K562 (cell line): ENCODE measurements around the gene SLC25A45. TPM values are rescaled to one million over a fixed set of nuclear protein-coding genes. Genes with fewer than 3 reads are reported as not detected.

Source experiments
- ATF7 ChIP-seq: fragments of 450-650 bp; IDR thresholded peaks from 2 replicates; pipeline ENCODE4 v1.7.1; 2014; ENCODE audit warnings: mild to moderate bottlenecking, moderate library complexity
- BCOR ChIP-seq: fragments of 450-650 bp; IDR thresholded peaks from 2 replicates; pipeline ENCODE4 v1.6.1; 2016
- CHD2 ChIP-seq: IDR thresholded peaks from 2 replicates; pipeline ENCODE4 v1.6.1; 2011; ENCODE audit warnings: low read depth, low read length
- EP300 ChIP-seq: IDR thresholded peaks from 2 replicates; pipeline ENCODE4 v1.6.1; 2012; ENCODE audit warnings: low read length, improper control_type of control experiment
- GMEB1 ChIP-seq: fragments of 250-450 bp; sonication (Bioruptor Pico); IDR thresholded peaks from 2 replicates; pipeline ENCODE4 v1.4.0; 2020; ENCODE audit warnings: mild to moderate bottlenecking
- KLF6 ChIP-seq: fragments of 250-450 bp; sonication (Bioruptor Pico); IDR thresholded peaks from 2 replicates; pipeline ENCODE4 v1.4.0; 2020; ENCODE audit warnings: mild to moderate bottlenecking, moderate library complexity, borderline replicate concordance
- MGA ChIP-seq: fragments of 450-650 bp; IDR thresholded peaks from 2 replicates; pipeline ENCODE4 v1.6.1; 2016; ENCODE audit warnings: mild to moderate bottlenecking, moderate library complexity
- NFIX ChIP-seq: fragments of 250-450 bp; sonication (Bioruptor Pico); IDR thresholded peaks from 2 replicates; pipeline ENCODE4 v1.4.0; 2020; ENCODE audit warnings: low read depth, mild to moderate bottlenecking, moderate library complexity
- POLR2H ChIP-seq: IDR thresholded peaks from 2 replicates; pipeline ENCODE4 v1.6.1; 2016; ENCODE audit warnings: missing genetic modification characterization, low read depth, mild to moderate bottlenecking, control low read depth, missing compliant biosample characterization, moderate library complexity
- SIN3B ChIP-seq: fragments of 450-650 bp; IDR thresholded peaks from 2 replicates; pipeline ENCODE4 v1.6.1; 2017; ENCODE audit warnings: low read depth, mild to moderate bottlenecking, moderate library complexity
- ZNF165 ChIP-seq: fragments of 250-450 bp; sonication (Bioruptor Pico); IDR thresholded peaks from 2 replicates; pipeline ENCODE4 v1.4.0; 2020; ENCODE audit warnings: borderline replicate concordance
- ZNF263 ChIP-seq: sonication (generic); formaldehyde crosslinking; IDR thresholded peaks from 2 replicates; pipeline ENCODE4 v1.8.0; 2022; ENCODE audit warnings: mild to moderate bottlenecking, missing genetic modification reagents, borderline replicate concordance
- ZNF316 ChIP-seq: fragments of 450-650 bp; IDR thresholded peaks from 2 replicates; pipeline ENCODE4 v1.6.1; 2016
- ZNF586 ChIP-seq: fragments of 450-650 bp; formaldehyde crosslinking; conservative IDR thresholded peaks from 2 replicates; pipeline ENCODE4 v1.4.0; 2020; ENCODE audit warnings: mild to moderate bottlenecking, moderate library complexity
- ZNF830 ChIP-seq: fragments of 250-450 bp; sonication (Bioruptor Pico); IDR thresholded peaks from 2 replicates; pipeline ENCODE4 v1.5.0; 2021; ENCODE audit warnings: mild to moderate bottlenecking
- ZSCAN32 ChIP-seq: fragments of 450-650 bp; formaldehyde crosslinking; IDR thresholded peaks from 2 replicates; pipeline ENCODE4 v1.4.0; 2020; ENCODE audit warnings: mild to moderate bottlenecking, moderate library complexity
- polyA plus RNA-seq, 8 experiments: library from polyadenylated mRNA; depleted of rRNA in 4 of 8; stranded (reverse) in 5 of 8; unstranded in 3 of 8; fragments of >200 nt; fragmentation: Nextera tagmentation in 2 of 8; fragmentation: Illumina TruSeq in 1 of 8; extraction: Ambion mirVana in 2 of 8; extraction: Trizol in 1 of 8; gene quantifications; 2 replicates each; pipeline versions ENCODE4 v1.2.1 to v1.2.3, GENCODE V29; 2011 to 2014; ENCODE audit warnings: inconsistent platforms in 1 of 8, missing spikeins in 1 of 8
- total RNA-seq, 7 experiments: library from RNA; depleted of rRNA in 6 of 7; stranded (reverse); fragments of >200 nt in 6 of 7; fragmentation: Illumina TruSeq in 2 of 7; extraction: Trizol in 2 of 7; gene quantifications; 2 replicates each; pipeline versions ENCODE4 v1.2.1 to v1.2.3, GENCODE V29; 2011 to 2021; ENCODE audit warnings: low replicate concordance in 1 of 7

Gene SLC25A45
- total and polyA plus RNA-seq, 9 of the 15 experiments (the other 6 are each of a cell fraction or from before 2014, with no cell fraction given) = 0.15 to 2.3 (median 0.68) TPM

GRCh38 chr11:65424205-65425104 lies 42.0 kb upstream of the SLC25A45 start (continued):
- TF ChIP-seq ATF7 (no peak), NFIX (no peak), ZNF316 (no peak), ZNF830 (CRISPR knock-in tag) (no peak), CHD2 (peak; percentile 19; the same call in 1 of the 2 replicates), SIN3B (no peak), ZNF586 (CRISPR knock-in tag) (no peak), ZNF165 (CRISPR knock-in tag) (no peak), ZNF263 (CRISPR knock-in tag) (peak; percentile 56; the same call in 1 of the 2 replicates), KLF6 (CRISPR knock-in tag) (no peak), GMEB1 (CRISPR knock-in tag) (no peak), POLR2H (tag) (no peak), BCOR (no peak), MGA (no peak), EP300 (no peak), ZSCAN32 (CRISPR knock-in tag) (0 out of 2 replicates have a peak, but pooled peaks have one; percentile 52)
